GM18520 (cell line): ENCODE results near the gene ATXN2L.
"Not testable (repeated sequence)": the region's sequence is repeated elsewhere in the genome, so short reads cannot be mapped to it uniquely, and the experiment has no call there.

Experiments
- ATAC-seq: cut with Tn5 transposase; IDR thresholded peaks from one replicate; pipeline ENCODE4 v1.9.1; 2021; ENCODE audit not compliant: unreplicated experiment

ATXN2L gene

GRCh38 chr16:28866454-28866804, 43.6 kb downstream of the ATXN2L start:
- ATAC-seq: no peak

- ATAC-seq: no peak
Observed at GRCh38 chr16:28867241-28867640, 44.4 kb downstream of the ATXN2L start.

GRCh38 chr16:28867646-28868045, 44.8 kb downstream of the ATXN2L start:
- not testable (repeated sequence) for ATAC-seq

- no peak for ATAC-seq
Observed at GRCh38 chr16:28869201-28869600, 46.4 kb downstream of the ATXN2L start.

GRCh38 chr16:28872952-28873351, 50.2 kb downstream of the ATXN2L start:
- no peak for ATAC-seq

GRCh38 chr16:28873543-28874201, 50.9 kb downstream of the ATXN2L start:
- no peak for ATAC-seq

- no peak for ATAC-seq
Observed at GRCh38 chr16:28874406-28874805, 51.6 kb downstream of the ATXN2L start.

DNA sequence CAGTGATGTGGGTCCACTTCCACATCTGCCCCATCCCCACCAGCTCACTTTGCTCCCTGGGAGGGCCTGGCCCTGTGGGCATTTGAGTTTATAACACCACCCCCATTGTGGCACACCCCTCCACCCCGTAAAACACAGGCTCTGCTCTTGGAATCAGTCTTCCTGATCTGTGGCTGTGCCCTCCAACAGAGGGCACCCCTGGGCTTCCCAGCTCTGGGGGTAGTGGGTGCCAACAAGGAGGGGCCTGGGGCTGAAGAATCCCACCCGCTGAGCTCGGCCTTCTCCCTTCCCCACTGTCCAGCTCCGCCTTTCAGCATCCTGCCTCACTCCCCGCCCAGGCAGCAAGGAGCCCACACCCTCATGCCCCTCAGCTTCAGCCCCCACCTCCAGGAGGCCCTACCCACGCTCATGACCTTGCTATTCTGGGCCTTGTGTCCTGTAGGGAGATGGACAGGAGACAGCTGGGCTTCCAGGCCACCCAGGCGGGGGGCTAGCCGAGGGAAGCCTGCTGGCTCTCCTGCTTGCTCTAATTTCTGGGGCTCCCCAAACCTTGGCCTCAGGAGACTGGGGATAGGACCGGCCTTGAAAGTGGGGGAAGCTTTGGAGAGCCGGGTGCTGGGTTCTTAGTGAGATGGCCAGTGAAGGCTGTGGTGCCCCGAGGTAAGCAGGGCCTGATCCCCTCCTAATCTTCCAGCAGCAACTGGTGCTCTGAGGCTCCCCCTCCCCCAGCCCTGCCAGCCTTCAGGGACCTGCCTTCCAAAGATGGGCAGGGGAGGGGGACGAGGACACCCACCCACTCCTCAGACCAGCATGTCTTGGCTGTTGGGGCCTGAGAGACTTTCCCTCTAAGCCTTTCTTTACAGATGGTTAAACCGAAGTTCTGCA, 52.6 kb downstream of the ATXN2L start:
- ATAC-seq: no peak

DNA sequence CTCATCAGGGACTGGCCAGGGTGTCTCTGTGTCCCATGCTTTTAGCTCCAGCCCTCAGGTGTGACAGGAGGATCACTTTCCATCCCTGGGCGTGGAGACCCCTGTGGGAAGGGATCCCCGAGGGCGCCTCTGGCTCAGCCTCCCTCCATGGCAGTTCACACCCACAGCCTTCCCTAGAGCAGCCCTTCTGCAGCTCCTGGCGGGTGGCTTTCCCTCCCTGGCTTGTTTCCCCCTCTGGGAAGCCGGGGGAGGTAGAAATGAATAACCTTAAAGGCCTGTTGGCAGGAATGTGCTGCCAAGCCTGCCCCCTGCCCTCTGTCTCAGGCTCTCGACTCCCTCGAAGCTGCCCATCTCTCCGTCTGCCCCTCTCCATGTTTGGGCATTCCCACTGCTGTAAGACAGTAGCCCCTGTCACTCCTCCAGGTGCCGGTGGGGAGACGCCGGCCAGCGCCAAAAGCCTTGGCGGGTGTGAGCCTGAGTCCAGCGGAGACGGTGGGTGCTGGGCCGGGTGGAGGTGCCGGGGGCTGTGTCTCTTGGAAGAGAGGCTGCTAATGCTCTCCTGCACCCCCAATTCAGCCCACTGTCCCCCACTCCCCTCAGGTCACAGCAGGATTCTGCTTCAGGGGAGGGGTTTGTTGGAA, 53.3 kb downstream of the ATXN2L start:
- no peak for ATAC-seq

DNA sequence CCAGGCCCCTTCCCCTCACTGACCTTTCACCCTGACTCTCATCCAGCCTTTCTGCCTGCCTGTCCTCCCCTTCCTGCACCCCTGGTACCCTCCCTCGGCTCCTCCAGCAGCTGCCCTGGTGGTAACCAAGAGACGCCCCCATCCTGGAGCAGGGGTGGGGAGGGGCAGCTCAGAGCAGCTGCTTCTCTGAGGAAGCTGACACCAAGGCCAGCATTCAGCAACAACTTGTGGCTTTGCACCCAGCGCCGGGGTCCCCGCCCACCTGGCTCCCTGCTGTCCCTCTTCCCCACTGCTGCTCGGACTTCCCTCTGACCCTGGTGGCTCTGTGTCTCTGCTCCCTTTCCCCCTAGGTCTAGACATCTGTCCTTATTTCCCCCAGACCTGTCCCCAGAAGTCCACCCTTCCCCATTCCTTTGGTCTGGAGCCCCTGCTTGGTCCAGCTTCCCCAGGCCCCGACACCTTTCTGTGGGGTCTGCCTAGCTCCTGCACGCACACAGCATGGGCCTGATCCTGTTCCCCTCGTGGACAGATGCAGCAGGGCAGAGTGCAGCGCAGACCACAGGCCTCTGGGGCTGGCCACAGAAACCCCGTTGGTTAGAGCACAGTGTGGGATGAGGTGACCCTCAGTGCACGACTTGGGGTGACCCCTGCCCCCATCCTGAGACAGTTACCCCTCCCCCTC, 54.3 kb downstream of the ATXN2L start:
- ATAC-seq: no peak

GRCh38 chr16:28877655-28878000, 54.8 kb downstream of the ATXN2L start:
- ATAC-seq: no peak

- ATAC-seq: no peak
Observed at GRCh38 chr16:28878083-28878926, 55.5 kb downstream of the ATXN2L start, which contains the start of gene ATP2A1. ATP2A1 (plus strand) TSS chr16:28878488; CDS start chr16:28878672, 184 bp downstream.

GRCh38 chr16:28879261-28879840, 56.6 kb downstream of the ATXN2L start:
- ATAC-seq: peak; percentile 15

- peak; percentile 82 for ATAC-seq
Observed at GRCh38 chr16:28879841-28880588, 57.2 kb downstream of the ATXN2L start.

- ATAC-seq: no peak
Observed at GRCh38 chr16:28880589-28880915, 57.8 kb downstream of the ATXN2L start.

- ATAC-seq: no peak
Observed at GRCh38 chr16:28880955-28881354, 58.2 kb downstream of the ATXN2L start.

- not testable (repeated sequence) for ATAC-seq
Observed at GRCh38 chr16:28881565-28881964, 58.8 kb downstream of the ATXN2L start.

- no peak for ATAC-seq
Observed at GRCh38 chr16:28882551-28883160, 59.9 kb downstream of the ATXN2L start.
